Activated naive CD4-positive, alpha-beta T cell treated with anti-CD3 and anti-CD28 coated beads, Interleukin-2, amount 50 U/mL, for 24 hours (primary cell): ENCODE measurements around the gene SERHL2.
A peak's percentile ranks its signal among the peaks of the same experiment; 100 is the strongest.
"Not testable (repeated sequence)": the region's sequence is repeated elsewhere in the genome, so short reads cannot be mapped to it uniquely, and the experiment has no call there.

Experiments
- H3K27ac Mint-ChIP-seq: one replicate; pipeline ENCODE4 v1.8.0; 2021; ENCODE audit warnings: mild to moderate bottlenecking, mixed read lengths
- H3K27me3 Mint-ChIP-seq: one replicate; pipeline ENCODE4 v1.8.0; 2021; ENCODE audit warnings: mixed read lengths
- H3K36me3 Mint-ChIP-seq: one replicate; pipeline ENCODE4 v1.8.0; 2021; ENCODE audit warnings: mixed read lengths
- H3K4me1 Mint-ChIP-seq: one replicate; pipeline ENCODE4 v1.8.0; 2021; ENCODE audit warnings: mixed read lengths
- H3K4me3 Mint-ChIP-seq: one replicate; pipeline ENCODE4 v1.8.0; 2021; ENCODE audit warnings: mild to moderate bottlenecking, mixed read lengths
- H3K9me3 Mint-ChIP-seq: one replicate; pipeline ENCODE4 v1.8.0; 2021; ENCODE audit warnings: mixed read lengths

The SERHL2 gene

DNA sequence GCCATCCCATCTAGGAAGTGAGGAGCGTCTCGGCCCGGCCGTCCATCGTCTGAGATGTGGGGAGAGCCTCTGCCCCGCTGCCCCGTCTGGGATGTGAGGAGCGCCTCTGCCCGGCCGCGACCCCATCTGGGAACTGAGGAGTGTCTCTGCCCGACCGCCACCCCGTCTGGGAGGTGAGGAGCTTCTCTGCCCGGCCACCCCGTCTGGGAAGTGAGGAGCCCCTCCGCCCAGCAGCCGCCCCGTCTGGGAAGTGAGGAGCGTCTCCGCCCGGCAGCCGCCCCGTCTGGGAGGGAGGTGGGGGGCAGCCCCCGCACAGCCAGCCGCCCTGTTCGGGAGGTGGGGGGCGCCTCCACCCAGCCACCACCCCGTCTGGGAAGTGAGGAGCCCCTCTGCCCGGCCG lies 53.9 kb downstream of the SERHL2 start:
- not testable (repeated sequence) for H3K4me3 Mint-ChIP-seq, H3K9me3 Mint-ChIP-seq, H3K27me3 Mint-ChIP-seq, H3K27ac Mint-ChIP-seq, H3K36me3 Mint-ChIP-seq
- peaks cover 72% of the 10 kb centered on the region for H3K4me1 Mint-ChIP-seq

DNA sequence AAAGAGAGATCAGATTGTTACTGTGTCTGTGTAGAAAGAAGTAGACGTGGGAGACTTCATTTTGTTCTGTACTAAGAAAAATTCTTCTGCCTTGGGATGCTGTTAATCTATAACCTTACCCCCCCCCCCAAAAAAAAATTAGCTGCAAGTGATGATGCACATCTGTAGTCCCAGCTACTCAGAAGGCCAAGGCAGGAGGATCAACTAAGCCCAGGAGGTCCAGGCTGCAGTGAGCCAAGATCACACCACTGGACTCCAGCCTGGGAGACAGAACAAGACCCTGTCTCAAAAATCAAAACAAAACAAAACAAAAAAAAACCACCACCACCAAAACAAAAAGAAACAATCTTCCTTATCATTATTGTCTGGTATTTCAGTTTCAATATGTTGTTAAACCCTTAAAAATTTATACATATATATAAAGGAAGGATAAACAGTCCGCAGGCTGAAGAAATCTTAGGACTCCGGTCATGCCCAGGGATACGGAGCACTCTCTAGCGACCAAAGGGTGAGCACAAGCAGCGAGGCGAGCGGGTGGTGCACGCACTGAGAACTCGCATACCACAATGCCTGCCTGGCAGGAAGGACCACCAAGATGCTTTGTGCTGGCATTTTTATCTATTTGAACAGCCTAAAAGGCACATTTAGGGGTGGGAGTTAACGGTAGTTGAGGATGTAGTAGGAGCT lies 54.5 kb downstream of the SERHL2 start:
- peak overlapping the region; percentile 39 for H3K4me3 Mint-ChIP-seq
- peak overlapping the region; percentile 41 for H3K27ac Mint-ChIP-seq
- H3K9me3 Mint-ChIP-seq: no peaks in the 10 kb centered on the region
- no peaks in the 10 kb centered on the region for H3K27me3 Mint-ChIP-seq
- H3K4me1 Mint-ChIP-seq: peaks cover 72% of the 10 kb centered on the region
- peaks cover 8% of the 10 kb centered on the region for H3K36me3 Mint-ChIP-seq

DNA sequence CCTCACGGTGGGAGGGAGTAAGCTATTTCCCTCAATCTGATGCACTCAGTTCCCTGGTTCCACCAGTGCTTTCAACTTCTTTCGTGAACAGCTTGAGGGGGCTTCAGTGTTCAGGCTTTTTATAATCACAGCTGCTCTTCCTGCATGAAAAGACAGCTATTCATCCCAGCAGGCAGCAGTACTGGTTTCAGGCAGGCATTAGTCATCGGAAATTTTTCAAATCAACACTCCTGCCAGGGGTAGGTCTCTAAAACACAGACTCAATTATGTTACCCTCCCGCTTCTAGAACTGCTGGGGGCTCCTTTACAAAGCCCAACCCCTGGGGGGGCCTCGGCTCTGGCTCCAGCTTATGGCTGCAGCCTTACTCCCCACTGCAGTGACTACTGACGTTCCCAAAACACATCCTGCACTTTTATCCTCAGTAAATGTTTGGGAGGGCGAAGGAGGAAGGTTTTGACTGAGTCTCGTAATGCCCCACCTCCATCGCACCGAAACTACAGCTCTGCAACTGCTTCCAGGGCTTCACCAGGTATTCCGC lies 55.1 kb downstream of the SERHL2 start:
- H3K27me3 Mint-ChIP-seq: no peaks in the 10 kb centered on the region
- peaks cover 73% of the 10 kb centered on the region for H3K4me1 Mint-ChIP-seq
- no peaks in the 10 kb centered on the region for H3K9me3 Mint-ChIP-seq
- H3K27ac Mint-ChIP-seq: peak overlapping the region; percentile 41
- H3K4me3 Mint-ChIP-seq: peak overlapping the region; percentile 39
- peaks cover 8% of the 10 kb centered on the region for H3K36me3 Mint-ChIP-seq

DNA sequence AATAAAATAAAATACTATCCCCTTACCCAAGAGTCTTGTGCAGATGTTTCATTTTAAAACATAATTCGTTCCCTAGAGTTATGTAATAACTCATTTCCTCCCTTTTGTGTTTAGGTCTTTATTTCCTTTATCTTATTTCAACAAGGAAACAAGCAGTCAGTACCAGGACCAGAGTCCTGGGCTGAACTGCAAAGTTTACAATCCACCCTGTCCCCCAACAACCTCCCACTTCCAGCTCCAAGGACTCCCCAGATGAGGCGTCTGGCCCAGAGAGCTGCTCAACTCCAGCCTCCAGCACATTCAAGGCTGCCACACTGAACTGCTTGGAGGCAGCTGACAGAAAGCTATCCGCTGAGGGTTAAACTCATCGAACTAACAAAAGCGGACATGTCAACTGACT lies 56.4 kb downstream of the SERHL2 start:
- peaks cover 69% of the 10 kb centered on the region for H3K4me1 Mint-ChIP-seq
- peaks cover 8% of the 10 kb centered on the region for H3K36me3 Mint-ChIP-seq
- peak overlapping the region; percentile 80 for H3K27ac Mint-ChIP-seq
- H3K4me3 Mint-ChIP-seq: peak overlapping the region; percentile 8
- H3K9me3 Mint-ChIP-seq: no peaks in the 10 kb centered on the region
- no peaks in the 10 kb centered on the region for H3K27me3 Mint-ChIP-seq

DNA sequence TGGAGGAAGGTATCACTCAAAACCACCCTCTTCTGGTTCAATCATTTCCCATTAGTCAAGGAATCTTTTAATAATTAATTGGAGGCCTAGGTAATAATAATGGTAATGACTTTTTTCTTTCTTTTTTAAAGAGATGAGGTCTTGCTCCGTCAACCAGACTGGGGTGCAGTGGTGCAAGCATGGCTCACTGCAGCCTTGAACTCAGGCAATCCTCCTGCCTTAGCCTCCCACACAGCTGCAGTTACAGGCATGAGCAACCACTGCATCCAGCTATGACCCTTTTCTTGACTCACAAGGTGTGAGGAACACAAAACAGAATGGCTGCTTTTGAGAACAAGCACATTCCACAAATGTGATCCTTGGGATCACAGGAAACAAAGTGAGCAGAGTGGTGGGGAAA lies 57.3 kb downstream of the SERHL2 start:
- H3K4me1 Mint-ChIP-seq: peaks cover 69% of the 10 kb centered on the region

DNA sequence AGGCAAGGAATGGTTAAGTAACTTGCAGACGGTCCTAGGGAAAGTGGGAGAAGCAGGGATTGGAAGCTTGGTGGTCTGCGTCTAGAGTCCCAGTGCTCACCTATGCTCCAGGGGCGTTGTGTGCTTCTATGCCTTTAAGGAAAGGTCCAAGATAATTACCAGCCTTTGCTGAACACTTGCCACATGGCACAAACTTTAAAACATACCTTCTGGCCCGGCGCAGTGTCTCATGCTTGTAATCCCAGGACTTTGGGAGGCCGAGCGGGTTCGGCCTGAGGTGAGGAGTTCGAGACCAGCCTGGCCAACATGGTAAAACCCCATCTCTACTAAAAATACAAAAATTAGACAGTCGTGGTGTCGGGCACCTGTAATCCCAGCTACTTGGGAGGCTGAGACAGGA lies 58.6 kb downstream of the SERHL2 start:
- H3K4me3 Mint-ChIP-seq: peak overlapping the region; percentile 99
- H3K4me1 Mint-ChIP-seq: peaks cover 61% of the 10 kb centered on the region
- no peaks in the 10 kb centered on the region for H3K27me3 Mint-ChIP-seq
- no peaks in the 10 kb centered on the region for H3K9me3 Mint-ChIP-seq
- peaks cover 5% of the 10 kb centered on the region for H3K36me3 Mint-ChIP-seq
- H3K27ac Mint-ChIP-seq: peak overlapping the region; percentile 61

More for the DNA sequence above, 57.3 kb downstream of the SERHL2 start:
- Mint-ChIP-seq H3K27me3 (no peaks in the 10 kb centered on the region), H3K4me3 (peak overlapping the region; percentile 58), H3K27ac (peak overlapping the region; percentile 82), H3K9me3 (no peaks in the 10 kb centered on the region), H3K36me3 (peaks cover 8% of the 10 kb centered on the region)

DNA sequence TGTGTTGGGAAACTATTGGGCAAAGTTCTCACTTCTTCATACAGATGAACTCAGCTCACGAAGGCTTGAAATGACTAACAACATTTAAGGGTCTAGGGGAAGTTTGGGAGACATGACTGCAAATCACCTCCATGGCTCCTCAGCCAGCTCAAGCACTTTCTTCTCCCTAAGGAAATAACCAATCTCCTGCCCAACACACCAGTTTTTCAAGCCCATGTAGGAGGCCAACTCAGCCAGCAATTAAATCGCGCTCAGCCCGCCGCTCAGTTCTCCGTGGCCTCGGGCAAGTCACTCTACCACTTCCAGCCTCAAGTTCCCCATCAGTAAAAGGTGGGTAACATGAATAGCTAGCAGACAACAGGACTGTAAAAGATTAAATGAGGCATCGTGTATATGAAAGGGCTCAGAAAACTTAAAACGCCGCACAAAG lies 60.1 kb downstream of the SERHL2 start:
- H3K36me3 Mint-ChIP-seq: peaks cover 5% of the 10 kb centered on the region
- no peaks in the 10 kb centered on the region for H3K9me3 Mint-ChIP-seq

DNA sequence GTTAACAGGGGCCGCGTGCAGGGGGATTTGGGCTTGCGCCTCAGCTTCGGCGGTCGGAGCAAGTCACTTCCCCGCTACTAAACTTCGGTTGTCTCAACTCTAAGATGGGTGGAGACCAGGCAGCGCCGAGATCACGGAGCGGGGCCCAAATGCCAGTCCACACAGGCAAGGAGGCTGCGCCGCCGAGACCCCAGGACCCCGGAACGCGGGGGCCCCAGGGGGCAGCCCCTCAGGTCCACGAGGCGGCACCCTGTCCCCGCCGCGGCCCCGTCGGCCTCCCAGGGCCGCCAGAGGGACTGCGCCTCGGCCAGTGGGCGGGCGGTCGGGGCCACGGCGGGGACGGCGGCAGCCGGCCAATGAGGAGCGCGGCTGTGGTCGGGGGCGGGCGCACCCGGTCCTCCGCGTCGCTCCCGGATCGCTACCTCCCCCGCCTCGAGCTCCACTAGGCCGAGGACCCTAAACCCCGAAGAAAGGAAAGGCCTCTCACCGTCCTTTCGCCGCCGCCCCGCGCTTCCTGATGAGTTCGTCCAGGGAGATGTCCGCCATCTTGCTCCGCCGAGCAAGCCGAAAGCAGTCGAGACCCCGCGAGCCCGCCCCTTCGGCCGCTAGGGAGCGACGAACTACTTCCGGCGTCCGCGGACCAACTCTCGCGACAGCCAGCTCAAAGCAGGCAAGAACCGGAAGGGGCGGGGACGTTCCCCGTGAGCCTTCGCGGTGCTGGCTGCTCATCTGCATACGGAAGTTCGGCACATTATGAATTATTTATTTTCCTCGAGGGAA lies 60.7 kb downstream of the SERHL2 start, which contains the start of gene POLDIP3:
TSS of gene POLDIP3 (minus strand) at position 572 of the 780 bp plus-strand sequence. CDS start at position 546, 26 bp downstream.
- Mint-ChIP-seq H3K27me3 (no peaks in the 10 kb centered on the region), H3K27ac (peak within 1 kb of the TSS; percentile 100), H3K4me3 (peak within 1 kb of the TSS; percentile 99), H3K36me3 (peaks cover 5% of the 10 kb centered on the region), H3K9me3 (no peaks in the 10 kb centered on the region), H3K4me1 (peaks cover 53% of the 10 kb centered on the region)

More for the DNA sequence above, 60.1 kb downstream of the SERHL2 start:
- Mint-ChIP-seq H3K27me3 (no peaks in the 10 kb centered on the region), H3K4me3 (peak overlapping the region; percentile 99), H3K27ac (peak overlapping the region; percentile 99), H3K4me1 (peaks cover 60% of the 10 kb centered on the region)

DNA sequence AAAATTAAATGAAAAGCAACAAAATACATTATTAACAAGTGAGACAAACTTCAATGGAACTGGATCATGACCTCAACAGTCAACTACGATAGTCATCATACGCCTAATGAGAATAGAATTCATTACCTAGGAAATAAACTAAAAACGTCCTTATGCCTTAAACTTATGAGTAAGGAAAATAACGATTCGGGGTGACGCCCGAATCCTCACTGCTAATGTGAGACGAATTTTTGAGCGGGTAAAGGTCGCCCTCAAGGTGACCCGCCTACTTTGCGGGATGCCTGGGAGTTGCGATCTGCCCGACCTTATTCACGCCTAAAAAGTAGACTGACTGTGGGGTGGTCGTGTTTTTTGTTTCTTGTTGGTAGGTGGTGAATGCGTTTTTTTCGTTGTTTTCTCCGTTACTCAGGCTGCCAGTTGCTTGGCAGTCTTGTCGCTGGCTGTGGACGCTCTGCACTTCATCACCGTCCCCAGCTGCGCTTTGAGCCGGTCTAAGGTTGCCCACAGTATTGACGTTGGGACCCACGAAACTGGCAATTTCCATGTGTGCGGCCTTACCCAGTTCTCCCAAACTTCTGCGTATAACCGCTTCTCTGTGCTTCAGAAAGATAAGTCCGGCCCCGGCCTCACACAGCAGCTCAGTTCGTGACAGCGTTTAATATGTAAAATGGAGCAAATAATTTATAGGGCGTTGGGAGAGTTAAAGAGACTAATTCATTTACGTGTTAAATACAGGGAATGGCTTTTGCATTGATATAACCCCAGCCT lies 61.5 kb downstream of the SERHL2 start:
- peak overlapping the region; percentile 99 for H3K4me3 Mint-ChIP-seq
- peaks cover 5% of the 10 kb centered on the region for H3K36me3 Mint-ChIP-seq
- H3K4me1 Mint-ChIP-seq: peaks cover 47% of the 10 kb centered on the region
- H3K27ac Mint-ChIP-seq: peak overlapping the region; percentile 100
- no peaks in the 10 kb centered on the region for H3K27me3 Mint-ChIP-seq
- H3K9me3 Mint-ChIP-seq: no peaks in the 10 kb centered on the region

DNA sequence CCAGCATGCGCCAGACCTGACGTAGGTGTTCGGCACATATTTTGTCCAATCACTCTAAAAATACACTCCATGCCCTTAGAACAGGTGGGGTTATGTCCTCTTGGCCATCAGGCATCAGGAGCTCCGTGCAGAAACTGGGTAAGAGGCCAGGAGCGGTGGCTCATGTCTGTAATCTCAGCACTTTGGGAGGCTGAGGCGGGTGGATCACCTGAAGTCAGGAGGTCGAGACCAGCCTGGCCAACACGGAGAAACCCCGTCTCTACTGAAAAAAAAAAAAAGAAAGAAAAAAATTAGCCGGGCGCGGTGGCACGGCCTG lies 62.1 kb downstream of the SERHL2 start:
- Mint-ChIP-seq H3K4me3 (peak overlapping the region; percentile 99), H3K4me1 (peaks cover 42% of the 10 kb centered on the region)
- not testable (repeated sequence) for H3K27me3 Mint-ChIP-seq

DNA sequence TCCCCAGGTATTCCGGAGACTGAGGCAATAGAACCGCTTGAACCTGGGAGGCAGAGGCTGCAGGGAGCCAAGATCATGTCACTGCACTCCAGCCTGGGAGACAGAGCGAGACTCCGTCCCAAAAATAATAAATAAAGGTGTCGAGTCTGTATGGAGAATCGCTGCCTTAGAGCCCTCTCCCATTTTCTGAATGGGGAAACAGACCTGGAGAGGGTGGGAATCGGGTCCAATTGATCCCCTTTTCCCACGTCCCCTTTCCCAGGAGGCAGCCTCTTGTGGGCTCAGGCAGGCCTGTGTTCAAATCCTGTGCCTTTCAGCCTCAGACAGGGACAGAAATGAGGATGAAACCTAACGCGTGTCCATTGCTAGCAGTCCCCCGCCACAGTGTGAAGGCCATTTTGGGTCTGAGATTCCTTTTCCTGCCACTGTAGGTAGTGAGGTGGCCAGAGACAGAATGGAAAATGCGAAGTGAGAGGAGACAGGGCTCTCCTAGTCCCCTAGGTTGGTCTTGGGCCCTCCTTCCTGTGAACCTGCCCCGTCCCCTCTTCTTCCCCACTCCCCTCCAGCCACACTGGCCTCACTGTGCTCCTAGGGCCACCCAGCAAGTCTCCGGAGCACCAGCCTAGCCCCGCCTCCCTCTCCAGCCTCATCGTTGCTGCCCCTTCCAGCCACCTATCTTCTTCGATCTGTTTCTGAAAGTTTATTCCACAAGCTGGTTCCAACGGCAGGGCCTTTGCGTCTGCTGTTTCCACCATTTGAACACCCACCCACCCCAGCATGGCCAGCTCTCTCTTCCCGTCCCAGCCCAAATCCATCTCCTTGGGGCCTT lies 63.6 kb downstream of the SERHL2 start:
- H3K9me3 Mint-ChIP-seq: no peaks in the 10 kb centered on the region
- peak overlapping the region; percentile 80 for H3K27ac Mint-ChIP-seq
- H3K4me3 Mint-ChIP-seq: peak overlapping the region; percentile 11
- H3K27me3 Mint-ChIP-seq: no peaks in the 10 kb centered on the region
- peaks cover 4% of the 10 kb centered on the region for H3K36me3 Mint-ChIP-seq
- peaks cover 34% of the 10 kb centered on the region for H3K4me1 Mint-ChIP-seq

More for the DNA sequence above, 62.1 kb downstream of the SERHL2 start:
- not testable (repeated sequence) for H3K9me3 Mint-ChIP-seq, H3K36me3 Mint-ChIP-seq
- H3K27ac Mint-ChIP-seq: peak overlapping the region; percentile 100

DNA sequence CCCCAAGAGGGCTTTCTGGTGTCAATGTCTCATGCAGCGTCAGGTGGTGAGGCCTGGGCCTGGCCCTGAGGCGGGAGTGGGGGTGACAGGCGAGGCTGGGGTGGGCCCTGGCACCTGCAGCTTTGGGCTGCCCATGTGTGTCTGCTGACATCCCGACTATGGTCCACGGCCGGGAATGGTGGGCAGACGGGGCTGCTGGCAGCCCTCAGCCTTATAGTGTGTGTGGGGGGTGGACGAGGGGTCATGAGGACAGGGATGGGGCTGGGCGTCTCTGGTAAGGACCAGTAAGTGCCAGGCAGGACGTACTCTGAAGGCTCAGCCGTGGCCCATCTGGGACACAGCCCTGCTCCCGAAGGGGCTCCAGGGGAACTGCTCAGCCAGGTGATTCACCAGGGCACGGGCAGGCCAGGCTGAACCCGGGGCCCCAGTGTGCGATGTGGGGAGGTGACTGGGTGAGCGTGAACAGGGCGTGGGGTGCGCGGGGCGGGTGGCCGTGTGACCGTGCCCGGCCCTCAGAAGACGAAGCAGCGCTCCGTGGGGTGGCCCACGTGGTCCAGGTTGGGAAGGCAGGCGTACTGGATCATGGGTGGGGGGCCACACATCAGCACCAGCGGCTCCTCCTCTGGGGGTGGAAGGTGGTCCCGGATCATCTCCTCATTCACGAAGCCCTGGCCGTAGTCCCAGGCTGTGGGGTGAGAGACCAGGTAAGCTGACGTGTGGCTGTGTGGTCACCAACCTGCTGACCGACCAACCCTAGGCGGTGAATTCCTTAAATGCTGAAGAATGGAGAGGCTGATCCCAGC lies 65.7 kb downstream of the SERHL2 start:
- no peaks in the 10 kb centered on the region for H3K27me3 Mint-ChIP-seq
- H3K27ac Mint-ChIP-seq: no peak overlapping the region
- H3K9me3 Mint-ChIP-seq: no peaks in the 10 kb centered on the region
- no peaks in the 10 kb centered on the region for H3K36me3 Mint-ChIP-seq
- H3K4me1 Mint-ChIP-seq: peaks cover 19% of the 10 kb centered on the region
- H3K4me3 Mint-ChIP-seq: no peak overlapping the region

DNA sequence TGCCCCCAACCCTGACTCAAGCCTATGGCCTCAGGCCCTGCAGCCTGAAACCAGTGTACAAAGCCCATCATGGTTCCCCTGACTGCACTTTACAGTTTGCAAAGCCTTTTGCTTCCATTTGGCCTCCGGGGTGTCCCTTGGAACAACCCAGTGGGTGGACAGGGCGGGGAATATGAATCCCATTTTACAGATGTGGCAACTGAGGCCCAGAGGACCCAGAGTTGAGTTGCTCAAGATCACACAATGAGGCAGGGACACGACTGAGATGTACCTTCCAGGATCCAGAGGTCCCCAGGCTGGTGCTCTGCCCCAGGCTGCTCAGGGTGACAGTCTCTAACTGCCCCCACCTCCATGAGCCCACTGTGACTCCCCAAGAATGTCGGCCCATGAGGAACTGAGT lies 66.3 kb downstream of the SERHL2 start:
- H3K36me3 Mint-ChIP-seq: no peaks in the 10 kb centered on the region

DNA sequence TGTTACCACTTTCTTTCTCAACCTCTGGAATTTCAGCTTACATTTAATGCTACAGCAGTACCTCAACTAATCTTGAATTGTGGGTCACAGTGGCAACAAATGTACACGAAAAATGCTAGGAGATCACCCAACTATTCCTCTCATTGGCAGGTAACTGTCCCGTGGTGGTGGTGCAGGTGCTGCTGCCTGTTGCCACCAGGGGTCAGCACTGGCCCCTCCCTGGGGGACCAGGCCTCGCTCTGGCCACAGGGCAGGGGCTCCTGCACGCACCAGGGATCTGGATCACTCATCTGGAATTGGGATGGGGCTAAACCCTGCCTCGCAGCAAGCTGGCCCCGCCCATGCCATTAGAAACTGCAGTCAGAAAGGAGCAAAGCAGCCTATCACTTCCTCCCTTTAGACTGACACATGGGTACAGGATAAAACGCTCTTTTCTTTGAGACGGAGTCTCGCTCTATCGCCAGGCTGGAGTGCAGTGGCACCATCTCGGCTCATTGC lies 67.8 kb downstream of the SERHL2 start:
- Mint-ChIP-seq H3K4me1 (peaks cover 9% of the 10 kb centered on the region), H3K27me3 (no peaks in the 10 kb centered on the region), H3K27ac (peak overlapping the region; percentile 38), H3K36me3 (no peaks in the 10 kb centered on the region), H3K9me3 (no peaks in the 10 kb centered on the region), H3K4me3 (no peak overlapping the region)

More for the DNA sequence above, 66.3 kb downstream of the SERHL2 start:
- H3K9me3 Mint-ChIP-seq: no peaks in the 10 kb centered on the region
- H3K4me1 Mint-ChIP-seq: peaks cover 18% of the 10 kb centered on the region
- no peak overlapping the region for H3K4me3 Mint-ChIP-seq
- H3K27ac Mint-ChIP-seq: no peak overlapping the region
- no peaks in the 10 kb centered on the region for H3K27me3 Mint-ChIP-seq
